MM.1S (cell line): ENCODE data around the gene CCDC107.

Experiments
- DNase-seq: peaks from one replicate; pipeline ENCODE4 v3.0.0-alpha.2; 2015
- H2AFZ ChIP-seq: fragments of 300-600 bp; sonication (generic); 2 replicates; pipeline ENCODE4 v1.6.0; 2016; ENCODE audit warnings: antibody characterized with exemption, low read length
- H3F3A ChIP-seq: fragments of 300-600 bp; sonication (generic); 2 replicates; pipeline ENCODE4 v1.6.1; 2016; ENCODE audit warnings: mild to moderate bottlenecking, antibody characterized with exemption, low read length, moderate library complexity, mixed read lengths; ENCODE audit not compliant: insufficient read depth
- H3K27ac ChIP-seq: fragments of 300-600 bp; sonication (generic); 2 replicates; pipeline ENCODE4 v1.5.1; 2016; ENCODE audit warnings: mild to moderate bottlenecking, low read length
- H3K27me3 ChIP-seq: fragments of 300-600 bp; sonication (generic); replicated peaks from 2 replicates; pipeline ENCODE4 v1.6.0; 2016; ENCODE audit warnings: low read length; ENCODE audit not compliant: insufficient read depth
- H3K36me3 ChIP-seq: fragments of 300-600 bp; sonication (generic); replicated peaks from 2 replicates; pipeline ENCODE4 v1.6.1; 2016; ENCODE audit warnings: mild to moderate bottlenecking, low read length, mixed read lengths; ENCODE audit not compliant: insufficient read depth
- H3K4me1 ChIP-seq: fragments of 300-600 bp; sonication (generic); 2 replicates; pipeline ENCODE4 v1.6.1; 2016; ENCODE audit warnings: low read length, mixed read lengths
- H3K4me2 ChIP-seq: fragments of 300-600 bp; sonication (generic); 2 replicates; pipeline ENCODE4 v1.6.0; 2016; ENCODE audit warnings: low read depth, low read length
- H3K4me3 ChIP-seq: fragments of 300-600 bp; sonication (generic); 2 replicates; pipeline ENCODE4 v1.5.1; 2016; ENCODE audit warnings: low read length, mixed read lengths
- H3K79me2 ChIP-seq: fragments of 300-600 bp; sonication (generic); 2 replicates; pipeline ENCODE4 v1.6.1; 2016; ENCODE audit warnings: mixed run types, low read length, mixed read lengths
- H3K9ac ChIP-seq: fragments of 300-600 bp; sonication (generic); 2 replicates; pipeline ENCODE4 v1.6.1; 2016; ENCODE audit warnings: low read length, mixed read lengths
- H3K9me2 ChIP-seq: fragments of 300-600 bp; sonication (generic); replicated peaks from 2 replicates; pipeline ENCODE4 v1.6.1; 2016; ENCODE audit warnings: mild to moderate bottlenecking, low read length, mixed read lengths; ENCODE audit not compliant: insufficient read depth
- H3K9me3 ChIP-seq: fragments of 300-600 bp; sonication (generic); replicated peaks from 2 replicates; pipeline ENCODE4 v1.6.1; 2016; ENCODE audit warnings: mild to moderate bottlenecking, low read length, mixed read lengths; ENCODE audit not compliant: insufficient read depth
- H4K20me1 ChIP-seq: fragments of 300-600 bp; sonication (generic); 2 replicates; pipeline ENCODE4 v1.6.1; 2016; ENCODE audit warnings: mild to moderate bottlenecking, low read length, moderate library complexity, mixed read lengths; ENCODE audit not compliant: insufficient read depth
- CTCF ChIP-seq: fragments of 300-600 bp; sonication (generic); IDR thresholded peaks from 2 replicates; pipeline ENCODE4 v1.5.1; 2016; ENCODE audit warnings: antibody characterized with exemption, low read length, mixed read lengths
- EZH2 ChIP-seq: fragments of 300-600 bp; sonication (generic); optimal IDR thresholded peaks from 2 replicates; pipeline ENCODE3; 2017; ENCODE audit warnings: low read depth, mild to moderate bottlenecking, antibody characterized with exemption, low read length, mixed read lengths
- EZH2phosphoT487 ChIP-seq: fragments of 300-600 bp; sonication (generic); IDR thresholded peaks from 2 replicates; pipeline ENCODE4 v1.6.1; 2018; ENCODE audit warnings: antibody characterized with exemption, low read length

Gene CCDC107

GRCh38 chr9:35688558-35689541 is 30.8 kb downstream of the CCDC107 start:
- H3K4me1 ChIP-seq = no peaks in the 10 kb centered on the region

GRCh38 chr9:35689542-35690293 is 31.6 kb downstream of the CCDC107 start, which contains the start of gene TPM2:
TPM2 (minus strand) TSS chr9:35689925; CDS start chr9:35689817, 108 bp downstream.
- H3K4me1 ChIP-seq = no peaks in the 10 kb centered on the region
- no peaks in the 10 kb centered on the region for H3K79me2 ChIP-seq
- TF ChIP-seq EZH2 (no peak), EZH2phosphoT487 (no peak), CTCF (no peak)
- H3K27ac ChIP-seq = no peak within 1 kb of the TSS
- H3K27me3 ChIP-seq = 0 out of 2 replicates have a peak, but pooled peaks cover 4% of the 10 kb centered on the region
- H3K9me2 ChIP-seq = no peaks in the 10 kb centered on the region
- H3K36me3 ChIP-seq = no peaks in the 10 kb centered on the region
- no peaks in the 10 kb centered on the region for H3F3A ChIP-seq
- peak within 1 kb of the TSS; percentile 95 for H3K4me2 ChIP-seq
- peak within 1 kb of the TSS; percentile 71 for H3K4me3 ChIP-seq
- peak within 1 kb of the TSS; percentile 31; the same call in 1 of the 2 replicates for H3K9ac ChIP-seq
- H4K20me1 ChIP-seq = no peaks in the 10 kb centered on the region
- H3K9me3 ChIP-seq = no peaks in the 10 kb centered on the region
- no peak for DNase-seq
- peak within 1 kb of the TSS; percentile 98 for H2AFZ ChIP-seq

More at GRCh38 chr9:35688558-35689541, 30.8 kb downstream of the CCDC107 start:
- no peak overlapping the region for H3K4me3 ChIP-seq
- no peaks in the 10 kb centered on the region for H3K36me3 ChIP-seq
- H3K9me2 ChIP-seq = no peaks in the 10 kb centered on the region
- no peak overlapping the region for H2AFZ ChIP-seq
- no peaks in the 10 kb centered on the region for H3K79me2 ChIP-seq
- no peak for TF ChIP-seq EZH2phosphoT487
- TF ChIP-seq EZH2 = no peak
- no peak for TF ChIP-seq CTCF
- no peaks in the 10 kb centered on the region for H3K9me3 ChIP-seq
- H3K9ac ChIP-seq = no peak overlapping the region
- DNase-seq = no peak
- no peak overlapping the region for H3K4me2 ChIP-seq
- no peaks in the 10 kb centered on the region for H3F3A ChIP-seq
- 0 out of 2 replicates have a peak, but pooled peaks cover 4% of the 10 kb centered on the region for H3K27me3 ChIP-seq
- H4K20me1 ChIP-seq = no peaks in the 10 kb centered on the region
- no peak overlapping the region for H3K27ac ChIP-seq

GRCh38 chr9:35690294-35690613 is 32.2 kb downstream of the CCDC107 start:
- no peaks in the 10 kb centered on the region for H3K4me1 ChIP-seq
- 0 out of 2 replicates have a peak, but pooled peaks cover 4% of the 10 kb centered on the region for H3K27me3 ChIP-seq
- TF ChIP-seq CTCF (no peak), EZH2 (no peak), EZH2phosphoT487 (no peak)
- H3K9me3 ChIP-seq = no peaks in the 10 kb centered on the region
- no peaks in the 10 kb centered on the region for H3F3A ChIP-seq
- peak overlapping the region; percentile 98 for H2AFZ ChIP-seq
- no peak overlapping the region; the same call in 1 of the 2 replicates for H3K9ac ChIP-seq
- H3K27ac ChIP-seq = no peak overlapping the region
- H3K79me2 ChIP-seq = no peaks in the 10 kb centered on the region
- no peaks in the 10 kb centered on the region for H3K9me2 ChIP-seq
- H3K36me3 ChIP-seq = no peaks in the 10 kb centered on the region
- H3K4me3 ChIP-seq = peak overlapping the region; percentile 71
- H4K20me1 ChIP-seq = no peaks in the 10 kb centered on the region
- H3K4me2 ChIP-seq = peak overlapping the region; percentile 95
- no peak for DNase-seq
